Measurements from ENCODE around the gene SBSN. TPM values are rescaled to one million over a fixed set of nuclear protein-coding genes. Genes with fewer than 3 reads are reported as not detected.

SBSN gene
- total RNA-seq, 1 experiment from 2014 or later = not detected

- no peaks in the 10 kb centered on the region for H3K4me1 ChIP-seq
- H3K4me3 ChIP-seq = no peak overlapping the region
- no peaks in the 10 kb centered on the region for H3K36me3 ChIP-seq
- H3K27ac ChIP-seq = no peak overlapping the region
- no peak for DNase-seq
- no peaks in the 10 kb centered on the region for H3K9me3 ChIP-seq (replicated peaks)
- H3K27me3 ChIP-seq = no peaks in the 10 kb centered on the region
Measured at GRCh38 chr19:35558400-35559280, 30.5 kb upstream of the SBSN start.

- Histone ChIP-seq H3K4me3 (no peak overlapping the region), H3K27ac (no peak overlapping the region), H3K4me1 (no peaks in the 10 kb centered on the region), H3K36me3 (no peaks in the 10 kb centered on the region), H3K9me3 (replicated peaks) (no peaks in the 10 kb centered on the region), H3K27me3 (no peaks in the 10 kb centered on the region)
- DNase-seq = peak; percentile 76 to 79
Measured at GRCh38 chr19:35557539-35558399, 29.7 kb upstream of the SBSN start.

- H3K9me3 ChIP-seq (replicated peaks) = no peaks in the 10 kb centered on the region
- H3K36me3 ChIP-seq = no peaks in the 10 kb centered on the region
- no peak overlapping the region for H3K4me3 ChIP-seq
- no peaks in the 10 kb centered on the region for H3K27me3 ChIP-seq
- H3K27ac ChIP-seq = no peak overlapping the region
- DNase-seq = no peak
- H3K4me1 ChIP-seq = no peaks in the 10 kb centered on the region
Measured at GRCh38 chr19:35556846-35557538, 28.9 kb upstream of the SBSN start.

DNA sequence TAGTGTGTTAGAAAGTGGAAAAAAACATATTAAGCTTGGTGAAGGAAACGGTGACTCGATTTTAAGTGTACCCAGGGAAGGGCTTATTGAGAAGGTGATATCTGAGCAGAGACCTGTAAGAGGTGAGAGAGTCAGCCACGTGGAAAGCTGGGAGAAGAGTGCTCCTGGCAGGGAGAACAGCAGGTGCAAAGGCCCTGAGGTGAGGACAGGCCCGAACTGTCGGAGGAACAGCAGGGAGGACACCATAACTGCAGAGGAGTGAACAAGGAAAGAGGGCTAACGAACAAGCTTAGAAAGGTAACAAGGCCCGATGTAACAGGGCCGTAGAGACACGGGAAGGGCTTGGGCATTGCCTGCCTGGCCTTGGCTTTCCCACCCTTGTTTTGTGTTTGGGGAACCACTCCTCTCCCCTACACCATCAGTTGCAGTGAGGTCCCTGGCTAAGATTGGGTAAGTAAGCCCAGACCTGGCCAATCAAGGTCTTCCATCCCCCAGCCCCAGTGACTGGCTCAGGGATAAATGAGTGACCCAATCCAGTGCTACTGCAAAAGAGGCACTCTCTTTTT is 28.0 kb upstream of the SBSN start:
- Histone ChIP-seq H3K4me1 (no peaks in the 10 kb centered on the region), H3K4me3 (no peak overlapping the region), H3K27ac (no peak overlapping the region), H3K9me3 (replicated peaks) (no peaks in the 10 kb centered on the region), H3K36me3 (no peaks in the 10 kb centered on the region), H3K27me3 (no peaks in the 10 kb centered on the region)
- DNase-seq = no peak

DNA sequence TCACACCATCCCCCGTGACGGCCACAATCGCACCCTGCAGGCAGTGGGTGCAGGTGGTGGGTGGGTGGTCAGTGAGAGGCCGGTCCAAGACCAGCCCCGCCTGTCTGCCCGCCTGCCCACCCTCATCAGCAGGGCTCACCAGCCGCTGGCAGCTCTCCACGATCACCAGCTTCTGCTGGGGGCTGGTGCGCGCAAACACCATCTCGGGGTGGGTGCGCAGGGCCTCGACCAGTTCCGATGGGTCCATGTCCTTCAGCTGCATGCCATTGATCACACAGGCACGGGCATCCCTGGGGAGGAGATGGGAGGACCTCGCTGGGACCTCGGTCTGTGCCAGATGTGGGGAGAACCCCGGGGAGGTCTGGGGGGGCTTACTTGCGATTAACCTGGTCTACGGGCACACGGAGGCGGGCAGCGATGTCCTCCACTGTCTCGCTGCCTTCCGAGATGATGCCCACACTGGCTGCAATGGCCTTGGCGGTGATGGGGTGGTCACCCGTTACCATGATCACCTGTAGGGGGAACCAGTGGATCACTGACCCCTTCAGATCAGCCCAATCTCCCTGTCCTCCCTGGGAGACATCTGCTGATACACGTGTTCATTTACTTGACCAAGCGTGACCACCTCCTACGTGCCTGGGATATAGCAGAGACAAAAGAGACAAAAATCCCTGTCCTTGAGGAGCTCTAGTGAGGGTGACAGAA is 27.3 kb upstream of the SBSN start:
- no peaks in the 10 kb centered on the region for H3K36me3 ChIP-seq
- no peak overlapping the region for H3K27ac ChIP-seq
- DNase-seq = peak; percentile 73 to 79
- no peaks in the 10 kb centered on the region for H3K27me3 ChIP-seq
- no peak overlapping the region for H3K4me3 ChIP-seq
- no peaks in the 10 kb centered on the region for H3K9me3 ChIP-seq (replicated peaks)
- H3K4me1 ChIP-seq = no peaks in the 10 kb centered on the region

GRCh38 chr19:35554076-35554475 is 26.0 kb upstream of the SBSN start:
- H3K27ac ChIP-seq = no peak overlapping the region
- no peaks in the 10 kb centered on the region for H3K27me3 ChIP-seq
- DNase-seq = no peak
- H3K4me1 ChIP-seq = no peaks in the 10 kb centered on the region
- no peak overlapping the region for H3K4me3 ChIP-seq
- no peaks in the 10 kb centered on the region for H3K9me3 ChIP-seq (replicated peaks)
- H3K36me3 ChIP-seq = no peaks in the 10 kb centered on the region

GRCh38 chr19:35553385-35554000 is 25.4 kb upstream of the SBSN start:
- no peaks in the 10 kb centered on the region for H3K27me3 ChIP-seq
- H3K4me1 ChIP-seq = no peaks in the 10 kb centered on the region
- no peaks in the 10 kb centered on the region for H3K36me3 ChIP-seq
- H3K27ac ChIP-seq = no peak overlapping the region
- DNase-seq = no peak
- H3K4me3 ChIP-seq = no peak overlapping the region
- no peaks in the 10 kb centered on the region for H3K9me3 ChIP-seq (replicated peaks)

GRCh38 chr19:35552534-35553384 is 24.6 kb upstream of the SBSN start:
- H3K9me3 ChIP-seq (replicated peaks) = no peaks in the 10 kb centered on the region
- H3K36me3 ChIP-seq = no peaks in the 10 kb centered on the region
- H3K27ac ChIP-seq = no peak overlapping the region
- H3K4me3 ChIP-seq = no peak overlapping the region
- no peaks in the 10 kb centered on the region for H3K4me1 ChIP-seq
- no peak for DNase-seq
- no peaks in the 10 kb centered on the region for H3K27me3 ChIP-seq

GRCh38 chr19:35551091-35551810 is 23.1 kb upstream of the SBSN start:
- peaks cover 4% of the 10 kb centered on the region; the same call in 1 of the 2 replicates for H3K4me1 ChIP-seq
- no peaks in the 10 kb centered on the region for H3K27me3 ChIP-seq
- H3K27ac ChIP-seq = no peak overlapping the region
- no peak for DNase-seq
- no peak overlapping the region for H3K4me3 ChIP-seq
- no peaks in the 10 kb centered on the region for H3K36me3 ChIP-seq
- H3K9me3 ChIP-seq (replicated peaks) = no peaks in the 10 kb centered on the region

DNA sequence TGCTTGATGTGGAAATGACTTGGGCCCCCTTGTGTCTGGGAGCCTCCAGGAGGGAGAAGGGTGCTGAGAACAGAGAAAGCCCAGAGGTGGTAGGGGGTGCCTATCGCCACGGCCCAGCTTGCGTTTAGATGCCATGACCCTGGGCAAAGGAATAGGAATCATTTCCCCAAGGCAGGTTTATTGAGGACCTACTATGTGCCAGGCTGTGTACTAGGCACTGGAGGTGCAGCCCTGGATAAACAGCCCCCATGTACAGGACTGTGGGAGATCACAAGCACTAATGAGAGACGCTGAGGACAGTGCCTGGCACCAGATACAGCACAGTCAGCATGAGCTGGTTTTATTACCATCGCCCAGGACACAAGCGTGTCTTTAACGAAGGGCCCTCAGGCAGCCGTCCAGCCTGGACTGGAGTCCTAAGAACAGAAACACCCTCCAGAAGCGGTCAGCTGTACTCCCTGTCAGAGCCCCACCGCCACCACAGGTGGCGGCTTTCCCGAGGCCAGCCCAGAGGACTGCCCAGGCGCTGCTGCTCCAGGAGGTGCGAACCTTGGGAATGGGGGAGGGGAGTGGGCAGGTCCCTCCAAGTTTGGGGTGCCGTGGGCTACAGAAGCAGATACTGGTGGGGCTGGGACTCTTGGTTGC is 21.9 kb upstream of the SBSN start:
- Histone ChIP-seq H3K27ac (no peak overlapping the region), H3K27me3 (no peaks in the 10 kb centered on the region), H3K36me3 (no peaks in the 10 kb centered on the region), H3K9me3 (replicated peaks) (no peaks in the 10 kb centered on the region), H3K4me1 (peaks cover 4% of the 10 kb centered on the region; the same call in 1 of the 2 replicates), H3K4me3 (no peak overlapping the region)
- DNase-seq = no peak

DNA sequence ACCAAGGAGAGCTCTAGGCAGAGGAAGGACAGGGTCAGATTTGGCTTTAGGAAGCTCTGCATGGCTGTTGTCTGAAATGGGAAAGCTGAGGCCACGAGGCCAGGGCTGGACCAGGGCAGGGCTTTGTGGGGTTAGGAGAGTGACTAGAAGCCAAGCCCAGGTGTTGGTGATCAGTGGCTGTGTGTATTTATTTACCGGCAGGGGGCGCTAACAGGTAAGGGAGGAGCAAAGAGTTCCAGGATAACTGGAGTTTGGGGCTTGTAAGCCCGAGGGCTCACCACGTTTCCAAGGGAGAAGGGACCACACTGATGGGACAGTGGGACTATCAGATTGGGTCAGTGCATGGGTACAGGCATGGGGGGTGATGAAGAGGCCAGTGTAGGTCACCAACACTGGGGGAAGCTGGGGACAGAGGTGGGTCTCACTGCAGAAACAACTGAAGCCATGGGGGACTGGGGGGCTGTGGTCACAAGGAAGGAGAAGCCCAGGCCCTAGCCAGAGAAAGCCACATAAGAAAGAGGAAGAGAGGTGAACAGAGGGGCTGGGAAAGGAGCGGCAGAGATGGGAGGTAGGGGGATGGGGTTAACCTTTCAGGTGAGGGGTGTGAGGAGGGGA is 21.2 kb upstream of the SBSN start:
- DNase-seq = peak; percentile 66 to 87
- Histone ChIP-seq H3K9me3 (replicated peaks) (no peaks in the 10 kb centered on the region), H3K27ac (no peak overlapping the region), H3K36me3 (no peaks in the 10 kb centered on the region), H3K4me1 (peaks cover 4% of the 10 kb centered on the region; the same call in 1 of the 2 replicates), H3K4me3 (no peak overlapping the region), H3K27me3 (no peaks in the 10 kb centered on the region)

GRCh38 chr19:35546532-35546931 is 18.4 kb upstream of the SBSN start:
- no peak for DNase-seq
- H3K27ac ChIP-seq = no peak overlapping the region; the same call in 1 of the 2 replicates
- no peaks in the 10 kb centered on the region for H3K9me3 ChIP-seq (replicated peaks)
- peaks cover 4% of the 10 kb centered on the region; the same call in 1 of the 2 replicates for H3K4me1 ChIP-seq
- H3K4me3 ChIP-seq = peak overlapping the region; percentile 84
- no peaks in the 10 kb centered on the region for H3K36me3 ChIP-seq
- no peaks in the 10 kb centered on the region for H3K27me3 ChIP-seq

Data from SJCRH30 (cell line).